Ramos (cell line): ENCODE results near the gene AFAP1L2.

Experiments
- in situ Hi-C: fragments of 300-500 bp; cut with MboI; formaldehyde crosslinking; loops from one replicate; pipeline ENCODE4 v1.14.3; 2022; ENCODE audit warnings: low sequenced_read_pairs; ENCODE audit not compliant: unreplicated experiment

The AFAP1L2 gene, protein sequence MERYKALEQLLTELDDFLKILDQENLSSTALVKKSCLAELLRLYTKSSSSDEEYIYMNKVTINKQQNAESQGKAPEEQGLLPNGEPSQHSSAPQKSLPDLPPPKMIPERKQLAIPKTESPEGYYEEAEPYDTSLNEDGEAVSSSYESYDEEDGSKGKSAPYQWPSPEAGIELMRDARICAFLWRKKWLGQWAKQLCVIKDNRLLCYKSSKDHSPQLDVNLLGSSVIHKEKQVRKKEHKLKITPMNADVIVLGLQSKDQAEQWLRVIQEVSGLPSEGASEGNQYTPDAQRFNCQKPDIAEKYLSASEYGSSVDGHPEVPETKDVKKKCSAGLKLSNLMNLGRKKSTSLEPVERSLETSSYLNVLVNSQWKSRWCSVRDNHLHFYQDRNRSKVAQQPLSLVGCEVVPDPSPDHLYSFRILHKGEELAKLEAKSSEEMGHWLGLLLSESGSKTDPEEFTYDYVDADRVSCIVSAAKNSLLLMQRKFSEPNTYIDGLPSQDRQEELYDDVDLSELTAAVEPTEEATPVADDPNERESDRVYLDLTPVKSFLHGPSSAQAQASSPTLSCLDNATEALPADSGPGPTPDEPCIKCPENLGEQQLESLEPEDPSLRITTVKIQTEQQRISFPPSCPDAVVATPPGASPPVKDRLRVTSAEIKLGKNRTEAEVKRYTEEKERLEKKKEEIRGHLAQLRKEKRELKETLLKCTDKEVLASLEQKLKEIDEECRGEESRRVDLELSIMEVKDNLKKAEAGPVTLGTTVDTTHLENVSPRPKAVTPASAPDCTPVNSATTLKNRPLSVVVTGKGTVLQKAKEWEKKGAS

DNA sequence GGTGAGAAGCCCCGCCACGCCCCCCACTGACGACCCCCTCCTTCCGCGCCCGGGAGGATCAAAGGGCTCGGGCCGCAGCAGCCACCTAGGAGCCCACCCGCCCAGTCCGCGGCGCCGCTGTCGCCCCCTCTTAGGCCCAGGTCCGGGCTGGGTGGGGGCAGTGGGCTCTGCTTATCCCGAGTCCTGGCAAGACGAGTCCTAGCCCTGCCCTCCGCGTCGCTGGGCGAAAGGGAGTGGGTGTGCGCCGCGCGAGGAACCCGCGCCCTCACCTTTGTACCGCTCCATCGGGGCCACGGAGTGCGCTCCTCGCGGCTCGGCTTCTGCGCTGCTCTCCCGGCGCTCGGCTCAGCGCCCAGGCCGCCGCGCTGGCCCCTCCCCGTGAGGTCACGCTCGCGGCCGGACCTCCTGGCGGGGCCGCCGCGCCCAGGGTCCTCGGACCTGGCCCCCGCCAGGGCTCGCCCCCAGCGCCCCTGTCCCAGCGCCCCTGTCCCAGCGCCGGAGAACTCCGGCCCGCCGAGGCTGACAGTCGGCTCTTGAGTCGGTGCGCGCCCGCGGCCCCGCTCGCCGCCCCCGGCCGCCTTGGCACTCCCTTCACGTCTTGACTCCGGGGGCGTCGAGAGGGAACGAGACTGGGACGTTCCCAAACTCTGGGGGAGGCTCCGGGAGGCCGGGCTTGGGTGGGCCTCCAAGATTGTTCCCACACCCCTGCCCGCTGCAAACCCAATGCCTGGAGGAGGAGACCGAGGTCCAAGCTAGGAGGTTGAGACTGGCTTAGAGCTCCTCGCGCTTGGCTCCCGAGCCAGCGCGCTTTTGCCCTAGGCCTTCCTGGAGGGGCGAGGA, at the start of gene AFAP1L2:
TSS of gene AFAP1L2 (minus strand) at position 332 of the 840 bp plus-strand sequence. CDS start at position 285, 47 bp downstream.
- in situ Hi-C loops, result no loop called here

DNA sequence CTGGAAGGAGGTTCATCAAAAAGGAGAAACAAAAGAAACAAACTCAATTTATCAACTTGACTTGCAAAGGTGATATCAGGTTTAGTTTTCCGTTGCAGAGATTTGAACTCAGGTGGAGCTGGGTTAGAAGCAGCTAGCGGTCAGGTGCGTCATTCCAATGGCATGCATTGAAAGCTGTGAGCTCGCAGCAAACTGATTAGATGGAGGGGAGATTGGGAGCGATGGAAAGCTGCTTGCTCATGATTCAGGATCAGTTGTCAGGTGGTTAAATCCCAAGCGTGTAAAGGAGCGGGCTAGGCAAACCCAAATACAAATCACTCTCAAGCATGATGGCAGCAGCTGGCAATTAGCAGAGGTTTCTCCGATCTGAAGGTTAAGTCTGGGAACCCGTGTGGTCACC, 49.3 kb upstream of the AFAP1L2 start:
- in situ Hi-C loops, result no loop called here

DNA sequence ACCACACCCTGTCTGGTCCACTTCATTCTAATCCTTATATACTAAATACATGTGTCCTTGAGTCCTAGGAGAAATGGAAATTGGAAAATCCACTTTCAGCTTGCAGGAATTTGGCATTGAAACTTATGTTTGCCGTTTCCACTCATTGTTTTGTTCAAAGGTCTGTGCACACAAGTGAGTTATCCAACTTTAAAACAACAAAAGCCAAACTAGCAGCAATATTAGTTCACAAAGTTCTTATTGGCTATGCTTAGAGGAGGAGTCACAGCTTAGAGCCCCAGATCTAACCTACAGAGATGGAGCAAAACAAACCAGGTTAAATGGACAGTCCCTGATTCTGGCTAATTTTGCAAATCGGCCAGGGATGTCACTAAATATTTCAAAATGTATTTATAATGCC, 44.6 kb upstream of the AFAP1L2 start:
- in situ Hi-C loops, result no loop called here

DNA sequence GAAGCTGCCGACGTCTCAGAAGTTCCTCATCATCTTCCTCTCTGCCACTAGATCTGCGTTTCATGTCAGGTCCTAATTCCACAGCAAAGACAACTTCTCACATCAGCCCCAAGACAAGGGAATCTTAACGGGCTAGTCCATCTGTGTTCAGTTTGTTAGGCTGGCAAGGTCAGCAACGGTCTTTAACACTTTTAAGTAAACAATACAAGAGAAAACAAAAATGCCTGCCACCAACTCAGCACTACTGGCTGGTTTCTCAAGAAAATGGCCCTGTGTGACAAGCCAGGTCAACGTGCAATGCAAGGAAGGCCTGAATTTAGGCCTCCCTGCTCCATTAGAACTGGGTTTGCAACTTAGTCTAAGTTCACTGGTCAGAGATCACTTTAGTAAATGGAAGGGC, 41.0 kb upstream of the AFAP1L2 start:
- in situ Hi-C loops, result no loop called here

DNA sequence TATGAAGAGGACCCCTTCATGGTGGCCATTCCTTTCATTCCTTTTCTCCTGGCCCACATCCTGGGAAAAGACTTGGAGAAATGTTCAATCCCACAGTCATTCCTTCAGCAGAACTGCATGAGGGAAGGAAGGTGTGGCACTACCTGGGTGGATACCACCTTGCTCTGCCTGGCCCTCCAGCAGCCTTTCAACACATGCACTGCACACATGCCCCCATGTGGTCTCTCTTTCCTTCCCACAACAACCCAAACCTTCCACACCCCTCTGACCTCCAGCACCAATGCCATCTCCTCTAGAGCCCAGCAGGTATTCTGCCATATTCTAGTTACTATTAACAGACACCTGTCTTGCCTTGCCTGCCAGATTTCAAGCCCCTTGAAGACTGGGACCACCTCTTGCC, 40.5 kb upstream of the AFAP1L2 start:
- in situ Hi-C loops, result no loop called here

DNA sequence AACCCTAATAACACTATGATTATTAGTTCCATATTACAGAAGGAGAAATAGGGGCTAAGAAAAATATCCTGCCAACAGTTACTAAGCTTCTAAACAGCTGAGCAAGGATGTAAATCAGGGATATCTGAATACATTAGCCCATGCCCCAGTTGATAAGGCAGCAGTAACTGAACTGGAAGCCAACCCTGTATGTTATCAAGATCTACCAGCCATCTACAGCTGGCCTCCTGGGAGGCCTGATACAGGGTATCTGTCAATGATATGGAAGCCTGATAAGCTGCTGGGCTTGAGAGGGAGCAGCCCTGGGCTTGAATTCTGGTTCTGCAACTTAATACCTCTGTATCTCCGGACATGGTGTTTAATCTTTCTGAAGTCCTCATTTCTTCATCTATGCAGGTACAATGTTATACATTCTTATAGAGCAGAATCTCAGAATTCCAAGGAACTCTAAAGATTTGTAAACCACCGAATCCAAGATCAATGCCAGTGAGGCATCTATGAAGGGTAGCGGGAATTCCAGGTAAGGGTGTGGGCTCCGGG, 37.9 kb upstream of the AFAP1L2 start:
- in situ Hi-C loops, result no loop called here

DNA sequence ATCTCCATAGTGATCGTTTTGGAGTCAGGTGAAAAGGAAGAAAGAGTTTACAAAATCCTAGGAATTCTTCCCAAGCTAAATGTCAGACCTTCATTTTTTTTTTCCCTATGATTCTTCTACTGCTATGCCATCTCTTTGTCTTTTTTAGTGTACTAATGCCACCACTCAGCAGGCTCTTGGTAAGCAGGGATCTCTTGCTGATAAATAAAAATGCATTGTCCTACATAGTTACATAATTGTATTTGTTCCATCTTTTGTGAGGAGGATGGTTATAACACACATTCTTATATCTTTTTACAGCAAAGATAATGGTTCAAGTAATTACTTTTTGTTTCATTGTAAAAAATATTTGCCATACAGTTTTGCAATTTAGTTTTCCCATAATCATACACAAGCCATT, 36.8 kb upstream of the AFAP1L2 start:
- in situ Hi-C loops, result no loop called here

DNA sequence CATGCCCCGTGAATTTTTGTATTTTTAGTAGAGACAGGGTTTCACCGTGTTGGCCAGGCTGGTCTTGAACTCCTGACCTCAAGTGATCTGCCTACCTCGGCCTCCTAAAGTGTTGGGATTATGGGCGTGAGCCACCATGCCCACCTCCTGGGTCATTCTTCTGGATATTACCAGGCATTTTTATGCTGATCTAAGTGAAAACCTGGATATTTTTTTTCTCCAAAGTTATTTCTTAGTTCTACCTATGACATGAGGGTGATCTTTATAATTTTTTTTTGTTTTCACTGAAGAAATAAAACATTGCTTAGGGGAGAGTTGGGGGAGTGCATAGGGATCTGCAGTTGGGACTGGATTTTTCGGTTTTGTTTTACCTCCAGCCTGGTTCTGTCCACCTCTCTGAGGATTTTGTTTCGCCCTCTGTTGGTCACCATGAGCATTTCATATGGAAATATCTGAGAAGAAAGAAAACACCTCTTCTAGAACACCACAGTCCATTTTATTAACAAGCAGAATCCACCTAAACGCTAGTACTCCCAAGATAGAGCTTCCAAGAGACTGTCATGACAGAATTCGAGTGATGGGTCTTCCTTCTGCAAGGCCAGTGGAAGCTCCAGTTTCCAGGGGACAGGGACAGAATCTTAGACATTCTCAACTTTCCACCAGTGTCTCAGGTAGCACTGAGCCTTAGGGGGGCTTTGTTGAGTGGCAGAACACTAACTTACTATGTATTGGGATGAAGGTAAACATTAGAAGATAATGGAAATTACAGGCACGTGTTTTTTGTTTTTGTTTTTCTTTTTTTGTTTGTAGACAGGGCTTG, 33.4 kb upstream of the AFAP1L2 start:
- in situ Hi-C loops, result no loop called here

DNA sequence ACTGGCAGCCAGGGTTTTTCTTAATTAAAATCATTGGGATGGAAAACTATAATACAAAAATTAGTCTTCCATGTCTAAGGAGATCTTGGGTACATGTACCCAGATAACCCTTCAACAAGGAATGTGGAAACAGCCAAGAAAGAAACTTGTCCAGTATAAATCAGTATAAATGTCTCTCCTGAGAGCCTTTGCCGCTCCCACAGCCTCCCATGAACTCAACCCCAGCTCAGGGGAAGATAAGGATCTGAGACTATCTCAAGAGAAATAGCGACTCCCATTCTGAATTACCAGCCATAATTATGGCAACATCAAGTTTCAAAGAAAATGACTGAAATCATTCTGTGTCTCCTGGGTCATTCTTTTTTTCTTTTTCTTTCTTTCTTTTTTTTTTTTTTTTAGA, 32.6 kb upstream of the AFAP1L2 start:
- in situ Hi-C loops, result no loop called here

DNA sequence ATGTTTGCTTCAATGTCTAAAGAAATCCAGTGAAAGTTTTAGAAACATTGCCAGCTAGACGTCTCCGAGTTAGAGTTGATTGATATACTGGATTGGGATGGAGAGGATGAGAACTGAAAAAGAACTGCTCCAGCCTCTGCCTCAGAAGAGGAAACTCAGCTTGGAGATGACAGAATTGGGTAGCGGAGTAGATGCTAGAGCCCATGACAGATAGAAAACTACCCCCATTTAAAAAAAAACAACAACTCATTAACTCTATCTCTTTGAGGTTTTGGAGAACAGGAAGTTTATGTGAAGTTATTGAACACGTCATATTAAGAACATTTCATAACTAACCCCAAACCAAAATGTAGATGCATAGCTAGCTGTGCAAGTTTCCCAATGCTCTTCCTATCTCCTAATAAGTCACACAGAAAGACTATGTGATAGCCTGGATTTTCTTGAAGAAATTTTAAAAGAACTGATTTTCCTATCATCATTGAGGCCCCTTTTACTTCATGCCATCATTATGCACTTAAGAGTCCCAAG, 28.3 kb upstream of the AFAP1L2 start:
- in situ Hi-C loops, result no loop called here

DNA sequence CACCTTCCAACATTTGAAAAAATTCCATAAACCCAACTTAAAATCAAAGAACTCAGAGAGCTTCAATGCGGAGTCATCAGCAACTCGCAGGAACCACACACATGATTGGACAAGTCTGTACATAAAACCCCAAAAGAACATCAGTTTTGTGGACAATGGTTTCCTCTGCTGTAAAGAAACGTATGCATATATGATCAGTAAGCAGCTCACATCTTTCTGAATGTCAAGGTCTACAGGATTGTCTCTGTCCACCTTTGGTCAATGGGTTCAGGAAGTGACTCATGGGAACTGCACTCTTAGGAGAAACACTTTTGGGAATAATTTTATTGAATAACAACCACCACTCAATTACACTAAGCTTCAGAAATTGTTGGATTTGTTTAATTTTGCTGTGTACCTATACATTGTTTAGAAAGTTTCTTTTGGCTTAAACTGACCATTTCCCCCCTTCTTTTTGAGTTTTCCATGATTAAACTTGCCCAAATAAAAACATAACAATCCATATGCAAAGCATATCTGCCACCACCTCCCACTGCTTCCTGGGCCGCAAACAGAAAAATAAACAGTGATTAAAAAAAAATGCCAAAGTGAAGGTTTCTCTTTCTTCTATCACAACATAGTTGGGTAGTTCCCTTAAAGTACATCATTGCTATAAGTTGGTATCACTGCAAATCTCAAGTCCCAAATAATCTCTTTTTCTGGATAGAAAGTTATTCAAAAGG, 27.3 kb upstream of the AFAP1L2 start:
- in situ Hi-C loops, result no loop called here

DNA sequence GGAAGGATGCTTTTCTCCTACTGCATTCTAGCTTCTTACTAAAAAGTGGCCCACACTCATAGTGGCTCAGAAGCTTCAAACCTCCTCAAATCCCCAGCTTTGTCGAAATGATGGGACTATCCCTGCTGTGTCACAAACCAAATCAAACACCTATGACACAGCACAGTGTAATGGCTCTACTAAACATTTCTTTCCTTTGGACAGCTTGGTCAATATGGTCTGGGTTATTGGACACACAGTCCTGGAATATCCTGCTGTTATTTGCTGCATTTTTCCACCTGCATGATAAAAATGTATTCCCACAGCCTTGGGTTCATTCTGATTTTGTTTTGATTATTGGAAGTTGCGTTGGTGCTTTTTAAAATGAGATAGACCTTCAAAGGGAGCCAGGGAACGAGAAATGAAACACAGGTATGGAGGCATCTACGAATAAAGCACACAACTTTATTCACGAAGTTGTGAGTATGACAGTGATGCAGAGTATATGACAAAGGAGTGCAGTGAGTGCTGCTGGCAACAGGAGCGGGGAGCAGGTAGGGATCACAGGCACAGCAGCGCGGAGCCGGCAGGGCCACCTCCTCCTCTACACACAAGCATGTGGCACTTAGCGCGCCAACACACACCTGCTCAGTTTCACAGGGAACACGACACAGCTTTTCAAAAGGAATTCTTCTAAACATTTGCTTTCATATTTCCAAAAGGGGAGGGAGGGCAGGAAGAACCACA, 26.5 kb upstream of the AFAP1L2 start:
- in situ Hi-C loops, result no loop called here

DNA sequence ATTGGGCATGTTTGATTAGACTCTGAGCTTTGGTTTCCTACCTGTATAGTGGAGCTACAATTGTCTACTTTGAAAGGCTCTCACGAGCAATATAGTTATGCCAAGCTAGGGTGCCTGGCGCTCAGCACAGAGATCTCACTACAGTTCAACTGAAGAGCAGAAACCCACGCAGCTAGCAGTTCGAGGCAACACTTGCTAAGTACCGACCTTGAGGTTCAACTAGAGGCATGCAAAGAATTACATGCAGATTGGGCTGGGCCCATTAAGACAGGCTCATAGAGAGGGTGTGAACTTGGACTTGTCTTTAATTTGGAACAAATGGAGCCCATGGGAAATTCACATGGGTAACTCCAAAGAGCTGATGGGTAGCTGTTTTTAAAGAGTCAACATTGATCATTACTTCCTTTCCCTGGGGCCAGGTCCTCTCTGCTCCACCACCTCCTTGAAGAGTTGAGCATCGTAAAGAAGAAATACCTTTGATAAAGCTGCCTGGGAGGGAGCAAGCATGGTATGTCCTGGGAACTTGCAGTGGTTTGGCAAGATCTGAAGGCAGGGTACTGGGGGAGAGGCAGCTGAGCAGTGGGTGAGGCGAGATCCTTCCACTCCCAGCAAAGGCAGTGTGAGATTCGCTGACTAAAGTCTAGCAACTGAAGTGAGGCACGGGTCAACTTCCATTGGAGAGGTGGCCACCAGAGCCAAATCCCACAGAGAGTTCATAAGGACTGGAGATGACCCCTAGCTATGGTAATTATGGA, 25.5 kb upstream of the AFAP1L2 start:
- in situ Hi-C loops, result no loop called here

DNA sequence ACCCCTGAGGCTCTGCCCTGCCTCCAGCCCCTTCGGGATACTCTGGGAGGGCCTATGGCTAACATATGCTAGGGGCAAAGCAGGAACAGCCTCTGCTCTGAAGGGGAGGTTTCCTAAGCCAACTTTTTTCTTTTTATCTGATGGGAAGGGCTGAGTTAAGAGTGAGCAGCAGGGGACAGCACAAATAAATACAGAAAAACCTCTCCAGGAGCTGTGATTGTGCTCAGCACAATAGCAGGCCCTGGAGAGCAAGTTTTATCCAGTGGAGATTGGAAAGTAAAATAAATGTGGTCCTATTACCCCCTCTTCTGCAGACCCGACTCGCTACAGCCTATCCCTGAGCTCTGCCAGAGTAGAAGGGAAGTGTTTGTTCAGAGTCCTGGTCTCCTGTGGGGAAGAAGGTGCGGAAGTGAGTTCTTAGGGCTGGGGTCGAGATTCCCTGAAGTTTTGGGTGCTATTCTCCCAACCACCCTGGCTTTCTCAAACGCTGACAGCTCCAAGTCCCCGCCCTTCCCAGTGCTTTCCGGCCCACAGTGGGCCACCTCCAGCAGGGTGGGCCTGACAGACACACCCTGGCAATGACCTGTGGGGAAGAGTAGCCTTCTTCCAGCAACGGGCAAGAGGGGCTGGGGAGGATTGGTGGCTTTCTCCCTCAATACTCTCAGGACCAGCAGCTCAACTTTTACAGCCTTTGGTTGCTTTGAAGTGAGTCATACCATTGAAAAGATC, 23.0 kb upstream of the AFAP1L2 start:
- in situ Hi-C loops, result no loop called here

DNA sequence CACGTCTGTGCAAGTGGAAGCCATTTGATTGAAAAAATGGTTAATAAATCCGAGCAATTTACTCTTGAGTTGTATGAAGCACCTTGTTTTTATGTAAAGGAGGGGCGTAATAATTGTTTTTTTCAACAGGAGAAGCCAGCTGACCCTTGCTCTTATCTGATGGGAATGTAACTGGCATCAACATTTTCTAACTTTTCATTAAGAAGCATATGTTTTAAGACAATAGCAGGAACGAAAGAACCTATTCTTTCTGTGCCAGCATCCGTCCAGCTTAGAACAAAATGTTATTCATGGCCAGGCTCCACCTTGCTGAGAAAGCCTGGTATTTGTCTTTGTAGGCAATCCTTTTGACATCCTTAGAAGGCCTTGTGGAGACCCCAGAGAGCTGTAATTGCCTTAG, 22.2 kb upstream of the AFAP1L2 start:
- in situ Hi-C loops, result no loop called here

DNA sequence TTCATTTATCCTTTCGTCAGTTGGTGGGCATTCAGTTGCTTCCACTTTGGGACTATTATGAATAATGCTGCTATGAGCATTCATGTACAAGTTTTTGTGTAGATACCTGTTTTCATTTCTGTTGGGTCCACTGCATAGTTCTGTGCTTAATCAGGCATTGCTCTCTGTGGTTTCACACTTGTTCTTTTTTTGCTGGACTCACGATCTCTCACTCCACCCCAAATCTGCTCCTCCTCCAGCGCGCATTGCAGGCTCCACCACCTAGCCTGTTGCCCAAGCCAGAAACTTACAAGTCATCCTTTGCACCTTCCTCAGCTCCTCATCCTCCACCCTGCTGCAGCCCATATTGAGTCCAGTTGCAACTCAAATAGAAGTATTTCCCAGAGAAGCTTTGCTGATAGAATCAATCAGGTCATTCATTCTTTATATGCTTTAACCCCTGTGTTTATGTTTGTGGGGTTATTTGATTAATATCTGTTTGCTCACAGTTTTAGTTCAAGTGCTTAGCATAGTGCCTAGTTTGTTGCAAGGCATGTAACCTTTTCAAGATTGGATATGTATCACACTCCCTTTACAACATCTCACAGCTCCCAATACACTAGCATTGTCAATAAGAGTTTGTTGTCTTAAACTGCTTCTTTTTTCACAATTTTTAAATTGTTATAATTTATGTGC, 16.6 kb upstream of the AFAP1L2 start:
- in situ Hi-C loops, result no loop called here
